ENCODE results near the gene RMDN3.

RMDN3 gene

DNA sequence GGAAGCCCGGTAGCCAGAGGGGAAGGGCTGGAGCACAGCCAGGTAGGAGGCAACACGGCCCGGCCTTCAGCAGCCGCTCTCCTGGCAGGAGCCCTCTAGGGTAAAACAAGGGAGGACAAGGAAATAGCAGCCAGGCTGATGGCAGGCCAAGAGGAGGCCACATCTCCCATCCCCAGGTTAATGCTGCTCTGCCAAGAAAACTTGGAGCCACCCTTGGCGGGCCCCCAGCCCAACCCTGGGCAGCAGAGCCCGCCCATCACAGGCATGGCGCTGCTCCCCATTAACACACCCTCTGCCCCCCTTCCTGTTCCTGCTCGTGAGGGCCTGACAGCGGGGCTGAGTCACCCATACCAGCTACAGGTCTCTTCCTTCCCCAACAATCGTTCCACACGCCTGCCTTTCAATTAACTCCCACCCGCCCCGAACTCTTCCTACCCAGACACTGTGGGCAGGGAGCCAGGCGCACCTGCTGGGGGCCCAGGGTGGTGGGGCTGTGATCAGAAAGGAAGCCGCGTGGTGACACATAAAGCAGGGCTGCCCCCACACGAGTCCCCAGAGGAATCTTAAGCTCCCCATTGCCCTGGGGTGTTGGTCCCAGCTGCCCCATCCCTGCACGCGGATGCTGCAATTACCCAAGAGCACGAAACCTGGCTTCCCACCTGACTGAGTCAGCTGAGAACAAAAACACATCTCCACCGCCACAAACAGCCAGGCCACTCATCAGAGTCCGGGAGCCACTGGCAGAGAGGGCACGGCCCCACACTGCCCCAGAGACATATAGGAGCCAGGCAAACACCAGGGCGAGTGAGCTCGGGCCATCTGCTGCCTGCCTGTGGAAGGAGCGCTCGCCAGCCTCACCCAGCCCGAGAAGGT is 14.5 kb upstream of the RMDN3 start, which contains the start of gene C15orf62:
TSS of gene C15orf62 (plus strand) at position 707 of the 873 bp plus-strand sequence. CDS start 516 bp downstream, outside the sequence.
- Histone ChIP-seq H3K9ac (ENCODE audit: low read length) (no peak within 1 kb of the TSS), H3K36me3 (ENCODE audit: control insufficient read depth, insufficient read depth, low read length) (peaks cover 12% of the 10 kb centered on the region), H3K27me3 (ENCODE audit: control insufficient read depth, insufficient read depth, low read length) (no peaks in the 10 kb centered on the region), H3K4me3 (ENCODE audit: low read length) (no peak within 1 kb of the TSS), H3K27ac (ENCODE audit: low read depth, low read length) (no peak within 1 kb of the TSS), H3K4me1 (ENCODE audit: control insufficient read depth, insufficient read depth, low read length) (no peaks in the 10 kb centered on the region)

GRCh38 chr15:40768521-40769273 is 13.6 kb upstream of the RMDN3 start:
- no peaks in the 10 kb centered on the region for H3K27me3 ChIP-seq (ENCODE audit: control insufficient read depth, insufficient read depth, low read length)
- no peak overlapping the region for H3K9ac ChIP-seq (ENCODE audit: low read length)
- H3K27ac ChIP-seq (ENCODE audit: low read depth, low read length), result no peak overlapping the region
- no peak overlapping the region for H3K4me3 ChIP-seq (ENCODE audit: low read length)
- H3K4me1 ChIP-seq (ENCODE audit: control insufficient read depth, insufficient read depth, low read length), result no peaks in the 10 kb centered on the region
- H3K36me3 ChIP-seq (ENCODE audit: control insufficient read depth, insufficient read depth, low read length), result peaks cover 8% of the 10 kb centered on the region

DNA sequence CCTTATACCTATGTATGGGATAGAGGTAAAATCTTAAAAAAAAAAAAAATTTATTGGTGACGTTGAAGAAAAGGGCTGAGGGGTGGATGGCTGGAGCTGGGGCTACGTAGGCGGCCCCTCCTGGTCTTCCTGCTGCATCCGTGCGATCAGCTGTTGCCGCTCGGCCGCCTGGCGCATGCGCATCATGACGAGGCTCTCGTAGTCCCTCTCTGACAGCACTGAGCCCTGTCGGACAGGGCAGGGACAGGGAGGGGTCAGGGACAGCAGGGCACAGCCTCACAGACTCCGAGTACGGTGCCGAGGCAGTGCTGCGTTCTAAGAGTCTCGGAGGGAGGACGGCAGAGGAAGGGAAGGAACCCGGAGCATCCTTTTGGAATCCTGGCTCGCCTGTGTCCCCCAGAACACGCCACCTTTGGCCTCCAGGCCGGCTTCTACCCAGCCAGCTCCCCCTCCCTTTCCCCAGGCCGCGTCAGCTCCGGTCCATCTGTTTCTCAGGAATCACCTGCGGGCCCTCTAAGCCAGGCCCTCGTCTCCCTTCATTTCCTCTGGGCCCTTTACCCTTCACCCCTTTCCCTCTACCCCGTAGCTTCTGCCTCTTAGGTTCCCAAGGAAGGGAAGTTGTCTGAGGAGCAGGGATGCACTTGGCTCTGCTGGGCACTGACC is 12.9 kb upstream of the RMDN3 start:
- Histone ChIP-seq H3K27me3 (ENCODE audit: control insufficient read depth, insufficient read depth, low read length) (no peaks in the 10 kb centered on the region), H3K36me3 (ENCODE audit: control insufficient read depth, insufficient read depth, low read length) (peaks cover 8% of the 10 kb centered on the region), H3K4me3 (ENCODE audit: low read length) (no peak overlapping the region), H3K9ac (ENCODE audit: low read length) (no peak overlapping the region), H3K4me1 (ENCODE audit: control insufficient read depth, insufficient read depth, low read length) (peaks cover 3% of the 10 kb centered on the region), H3K27ac (ENCODE audit: low read depth, low read length) (no peak overlapping the region)

GRCh38 chr15:40766906-40767837 is 12.1 kb upstream of the RMDN3 start:
- H3K4me3 ChIP-seq (ENCODE audit: low read length), result no peak overlapping the region
- H3K4me1 ChIP-seq (ENCODE audit: control insufficient read depth, insufficient read depth, low read length), result peaks cover 3% of the 10 kb centered on the region
- H3K27ac ChIP-seq (ENCODE audit: low read depth, low read length), result no peak overlapping the region
- H3K27me3 ChIP-seq (ENCODE audit: control insufficient read depth, insufficient read depth, low read length), result no peaks in the 10 kb centered on the region
- H3K9ac ChIP-seq (ENCODE audit: low read length), result no peak overlapping the region
- H3K36me3 ChIP-seq (ENCODE audit: control insufficient read depth, insufficient read depth, low read length), result peaks cover 2% of the 10 kb centered on the region

- Histone ChIP-seq H3K36me3 (ENCODE audit: control insufficient read depth, insufficient read depth, low read length) (no peaks in the 10 kb centered on the region), H3K27ac (ENCODE audit: low read depth, low read length) (no peak overlapping the region), H3K27me3 (ENCODE audit: control insufficient read depth, insufficient read depth, low read length) (no peaks in the 10 kb centered on the region), H3K9ac (ENCODE audit: low read length) (no peak overlapping the region), H3K4me3 (ENCODE audit: low read length) (no peak overlapping the region), H3K4me1 (ENCODE audit: control insufficient read depth, insufficient read depth, low read length) (peaks cover 3% of the 10 kb centered on the region)
Measured at GRCh38 chr15:40766194-40766815, 11.3 kb upstream of the RMDN3 start.

- H3K27ac ChIP-seq (ENCODE audit: low read depth, low read length), result no peak overlapping the region
- no peaks in the 10 kb centered on the region for H3K27me3 ChIP-seq (ENCODE audit: control insufficient read depth, insufficient read depth, low read length)
- H3K4me1 ChIP-seq (ENCODE audit: control insufficient read depth, insufficient read depth, low read length), result peaks cover 3% of the 10 kb centered on the region
Measured at GRCh38 chr15:40764629-40765103, 9.6 kb upstream of the RMDN3 start.

GRCh38 chr15:40763801-40764628 is 9.0 kb upstream of the RMDN3 start, which contains the start of gene GCHFR:
GCHFR (plus strand) TSS chr15:40764068; CDS start chr15:40764181, 113 bp downstream.
- H3K27me3 ChIP-seq (ENCODE audit: control insufficient read depth, insufficient read depth, low read length), result no peaks in the 10 kb centered on the region
- H3K4me3 ChIP-seq (ENCODE audit: low read length), result peak within 1 kb of the TSS; percentile 72
- H3K9ac ChIP-seq (ENCODE audit: low read length), result peak within 1 kb of the TSS; percentile 19
- peaks cover 3% of the 10 kb centered on the region for H3K4me1 ChIP-seq (ENCODE audit: control insufficient read depth, insufficient read depth, low read length)
- H3K36me3 ChIP-seq (ENCODE audit: control insufficient read depth, insufficient read depth, low read length), result no peaks in the 10 kb centered on the region
- no peak within 1 kb of the TSS for H3K27ac ChIP-seq (ENCODE audit: low read depth, low read length)

More at GRCh38 chr15:40764629-40765103, 9.6 kb upstream of the RMDN3 start:
- Histone ChIP-seq H3K4me3 (ENCODE audit: low read length) (peak overlapping the region; percentile 72), H3K9ac (ENCODE audit: low read length) (peak overlapping the region; percentile 19), H3K36me3 (ENCODE audit: control insufficient read depth, insufficient read depth, low read length) (no peaks in the 10 kb centered on the region)

DNA sequence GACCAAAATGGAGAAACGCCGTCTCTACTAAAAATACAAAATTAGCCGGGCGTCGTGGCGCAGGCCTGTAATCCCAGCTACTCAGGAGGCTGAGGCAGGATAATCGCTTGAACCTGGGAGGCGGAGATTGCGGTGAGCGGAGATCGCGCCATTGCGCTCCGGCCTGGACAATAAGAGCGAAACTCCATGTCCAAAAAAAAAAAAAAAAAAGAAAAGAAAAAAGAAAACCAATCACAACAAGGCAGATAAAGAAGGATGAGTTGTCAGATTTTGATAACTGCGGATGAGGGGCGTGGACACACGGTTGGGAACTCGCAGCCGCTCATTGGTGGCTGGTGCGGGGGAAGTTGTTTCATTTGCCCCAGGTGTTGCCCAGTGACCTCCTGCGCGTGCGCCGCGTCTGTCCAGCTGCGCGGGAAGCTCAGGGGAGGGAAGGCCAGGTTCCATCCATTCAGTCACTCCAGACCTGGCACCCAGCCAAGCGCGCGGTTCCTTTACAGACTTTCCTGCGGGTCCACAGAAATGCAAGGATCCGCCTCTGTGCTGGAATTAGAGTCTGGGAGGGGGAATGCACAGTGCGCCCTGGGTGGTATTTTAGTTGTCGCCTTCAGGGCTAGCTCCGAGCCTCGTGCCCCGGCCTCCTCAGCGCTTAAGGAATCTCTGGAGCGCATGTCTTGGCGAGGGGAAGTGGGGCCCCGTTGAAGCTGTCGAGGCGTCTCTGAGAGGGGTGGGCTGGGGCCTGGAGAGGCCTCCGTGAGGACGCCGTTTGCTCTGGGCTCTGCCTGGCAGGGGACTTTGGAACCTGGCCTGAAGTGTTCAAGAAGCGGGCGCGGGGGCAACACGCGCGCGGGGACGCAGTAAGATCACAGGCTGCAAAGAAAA is 8.1 kb upstream of the RMDN3 start:
- peak overlapping the region; percentile 72 for H3K4me3 ChIP-seq (ENCODE audit: low read length)
- H3K4me1 ChIP-seq (ENCODE audit: control insufficient read depth, insufficient read depth, low read length), result peaks cover 3% of the 10 kb centered on the region
- H3K9ac ChIP-seq (ENCODE audit: low read length), result no peak overlapping the region
- H3K36me3 ChIP-seq (ENCODE audit: control insufficient read depth, insufficient read depth, low read length), result no peaks in the 10 kb centered on the region
- H3K27ac ChIP-seq (ENCODE audit: low read depth, low read length), result no peak overlapping the region
- H3K27me3 ChIP-seq (ENCODE audit: control insufficient read depth, insufficient read depth, low read length), result no peaks in the 10 kb centered on the region

DNA sequence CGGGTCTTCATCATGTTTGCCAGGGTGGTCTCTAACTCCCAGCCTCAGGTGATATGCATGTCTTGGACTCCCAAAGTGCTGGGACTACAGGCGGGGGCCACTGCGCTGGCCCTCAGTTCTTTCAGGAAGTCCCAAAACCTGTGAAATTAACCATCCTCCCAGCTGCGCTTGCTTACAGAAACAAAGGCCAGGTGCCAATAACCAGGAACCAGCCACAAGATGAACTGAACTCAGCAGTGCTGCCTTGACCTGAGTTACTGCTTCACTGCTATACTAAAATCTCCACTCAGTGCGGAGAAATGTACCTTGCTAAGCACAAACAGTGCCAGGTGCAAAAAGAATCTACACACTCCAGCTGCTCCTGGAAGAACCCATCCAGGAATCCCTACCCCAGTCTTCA is 4.9 kb upstream of the RMDN3 start:
- no peaks in the 10 kb centered on the region for H3K27me3 ChIP-seq (ENCODE audit: control insufficient read depth, insufficient read depth, low read length)
- H3K36me3 ChIP-seq (ENCODE audit: control insufficient read depth, insufficient read depth, low read length), result no peaks in the 10 kb centered on the region
- no peak overlapping the region for H3K27ac ChIP-seq (ENCODE audit: low read depth, low read length)
- H3K4me3 ChIP-seq (ENCODE audit: low read length), result no peak overlapping the region
- H3K9ac ChIP-seq (ENCODE audit: low read length), result no peak overlapping the region
- H3K4me1 ChIP-seq (ENCODE audit: control insufficient read depth, insufficient read depth, low read length), result peaks cover 3% of the 10 kb centered on the region

- Histone ChIP-seq H3K27ac (ENCODE audit: low read depth, low read length) (no peak overlapping the region), H3K4me1 (ENCODE audit: control insufficient read depth, insufficient read depth, low read length) (peaks cover 3% of the 10 kb centered on the region), H3K4me3 (ENCODE audit: low read length) (no peak overlapping the region), H3K9ac (ENCODE audit: low read length) (no peak overlapping the region), H3K36me3 (ENCODE audit: control insufficient read depth, insufficient read depth, low read length) (peaks cover 3% of the 10 kb centered on the region), H3K27me3 (ENCODE audit: control insufficient read depth, insufficient read depth, low read length) (no peaks in the 10 kb centered on the region)
Measured at GRCh38 chr15:40756938-40757337, 1.9 kb upstream of the RMDN3 start.

Data from rectal smooth muscle tissue (tissue), 1 donor.